Spleen (tissue), 11 donors: Measurements from ENCODE around the gene PCP2. TPM values are rescaled to one million over a fixed set of nuclear protein-coding genes. Genes with fewer than 3 reads are reported as not detected.

Experiments
- DNase-seq: peaks from one replicate; pipeline ENCODE4 v3.0.0-alpha.2; 2020
- H3K27ac ChIP-seq, 8 donors: fragments of 200-600 bp; sonication (generic) in 7 of 8; 1 replicate in 4 of 8; 2 replicates in 4 of 8; pipeline versions ENCODE4 v1.5.0 to v1.8.0; 2016 to 2021; ENCODE audit warnings: inconsistent platforms in 4 of 8, mild to moderate bottlenecking in 4 of 8, moderate library complexity in 1 of 8
- H3K27me3 ChIP-seq, 7 donors: fragments of 200-600 bp; sonication (generic) in 6 of 7; replicated peaks in 1 of 7; 1 replicate in 4 of 7; 2 replicates in 3 of 7; pipeline versions ENCODE4 v1.5.0 to v1.8.0; 2016 to 2021; ENCODE audit warnings: inconsistent platforms in 3 of 7, mild to moderate bottlenecking in 1 of 7
- H3K36me3 ChIP-seq, 6 donors: fragments of 200-600 bp; sonication (generic) in 5 of 6; 1 replicate in 4 of 6; 2 replicates in 2 of 6; pipeline versions ENCODE4 v1.5.0 to v1.8.0; 2016 to 2021; ENCODE audit warnings: inconsistent platforms in 2 of 6
- H3K4me1 ChIP-seq, 6 donors: fragments of 200-600 bp; sonication (generic) in 5 of 6; 1 replicate in 3 of 6; 2 replicates in 3 of 6; pipeline versions ENCODE4 v1.5.0 to v1.8.0; 2016 to 2021; ENCODE audit warnings: inconsistent platforms in 3 of 6
- H3K4me3 ChIP-seq, 8 donors: fragments of 200-600 bp; sonication (generic) in 7 of 8; 1 replicate in 4 of 8; 2 replicates in 4 of 8; pipeline versions ENCODE4 v1.5.0 to v1.8.0; 2016 to 2021; ENCODE audit warnings: inconsistent platforms in 4 of 8, mild to moderate bottlenecking in 4 of 8, moderate library complexity in 2 of 8
- H3K9me3 ChIP-seq, 8 donors: fragments of 200-600 bp; sonication (generic) in 7 of 8; 1 replicate in 4 of 8; 2 replicates in 4 of 8; pipeline versions ENCODE4 v1.5.0 to v1.8.0; 2016 to 2021; ENCODE audit warnings: inconsistent platforms in 4 of 8
- POLR2A ChIP-seq, 3 donors: fragments of 450-650 bp; IDR thresholded peaks; one replicate each; pipeline ENCODE4 v1.5.1; 2017; ENCODE audit warnings: antibody characterized with exemption in 3 of 3, mild to moderate bottlenecking in 1 of 3
- POLR2AphosphoS5 ChIP-seq, 3 donors: sonication (generic); formaldehyde crosslinking; IDR thresholded peaks; one replicate each; pipeline ENCODE4 v1.5.1; 2017; ENCODE audit warnings: antibody characterized with exemption in 3 of 3
- WGBS, 5 donors: extraction: QIAGEN DNeasy Blood & Tissue Kit in 3 of 5; methylation state at CpG; one replicate each; pipeline versions ENCODE4 v1.1.5 to v1.1.7; 2013 to 2018; 5-methylcytosine and 5-hydroxymethylcytosine counted together
- intact Hi-C: fragments of 100-400 bp; cut with DNase I; formaldehyde crosslinking; loops from one replicate; pipeline ENCODE4 v1.15.0; 2023; ENCODE audit warnings: low total_unique reads
- polyA plus RNA-seq, 3 donors: library from polyadenylated mRNA; stranded (reverse); fragments of 200-250 nt; gene quantifications; one replicate each; pipeline ENCODE4 v1.2.1, GENCODE V29; 2013
- total RNA-seq, 7 donors: library from RNA; depleted of rRNA in 3 of 7; stranded (reverse); fragments of >200 nt in 3 of 7; fragmentation: NEBNext Ultra II Directional in 4 of 7; extraction: Animal tissue kit (Norgen Biotek cat#: 25700) in 4 of 7; gene quantifications; one replicate each; pipeline versions ENCODE4 v1.1.0 to v1.2.1, GENCODE V29; 2016 to 2021
- TF ChIP-seq, protein P1 (sequence below), 11 experiments: fragments of 200-600 bp in 7 of 11; fragments of 450-650 bp in 4 of 11; sonication (generic) in 4 of 11; IDR thresholded peaks in 8 of 11; conservative IDR thresholded peaks in 3 of 11; 1 replicate in 7 of 11; 2 replicates in 4 of 11; pipeline versions ENCODE4 v1.4.0 to v1.8.0; 2016 to 2021; ENCODE audit warnings: antibody characterized with exemption in 11 of 11, inconsistent platforms in 4 of 11, mild to moderate bottlenecking in 1 of 11
- donor health status: healthy with polysubstance abuse.
- donor health status: DM: no; HTN: no; CAD: no; lungs with moderate emphysema.
- donor health status: DM: no; HTN: no; CAD: no.
- donor health status: Bipolar disorder and iron deficiency.
- donor health status: healthy.
- donor health status: DM: no; HTN: no; CAD: no.
- donor health status: DM: yes; HTN: yes; CAD: no.

PCP2 gene
- total and polyA plus RNA-seq, 10 donors, result 1.5 to 5.9 (median 2.5) TPM; not detected in 1

DNA sequence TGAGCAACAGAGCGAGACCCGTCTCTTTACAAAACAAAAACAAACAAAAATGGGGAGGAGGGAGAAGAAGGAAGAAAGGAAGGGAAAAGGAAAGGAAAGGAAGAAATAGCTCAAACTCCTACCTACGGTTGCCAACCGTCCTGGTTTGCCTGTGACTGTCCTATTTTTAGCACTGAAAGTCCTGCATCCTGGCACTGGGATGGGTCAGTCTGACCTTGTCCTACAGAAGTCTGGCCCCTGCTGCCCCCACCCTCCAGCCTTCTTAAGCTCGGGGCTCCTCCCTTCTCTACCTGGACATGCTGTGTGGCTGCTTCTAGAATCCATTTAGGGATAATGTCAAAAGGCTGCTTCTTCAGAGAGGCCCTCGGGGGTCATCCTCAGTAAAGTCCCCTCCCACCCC is 2.2 kb upstream of the PCP2 start:
- intact Hi-C loops, result no loop called here
- Histone ChIP-seq H3K36me3 (peaks cover 0 to 44% (median 12%) of the 10 kb centered on the region in 6 donors), H3K9me3 (no peaks in the 10 kb centered on the region), H3K4me1 (peaks cover 12 to 71% (median 46%) of the 10 kb centered on the region in 6 donors), H3K4me3 (peak overlapping the region in 1 of 8 donors; percentile 87), H3K27me3 (peaks cover 0 to 14% (median 0%) of the 10 kb centered on the region in 7 donors), H3K27ac (no peak overlapping the region)
- 55 to 81% (median 64%) methylated on average over 6 of the region's 6 CpGs for WGBS, 5 donors
- TF ChIP-seq, protein P1, sequence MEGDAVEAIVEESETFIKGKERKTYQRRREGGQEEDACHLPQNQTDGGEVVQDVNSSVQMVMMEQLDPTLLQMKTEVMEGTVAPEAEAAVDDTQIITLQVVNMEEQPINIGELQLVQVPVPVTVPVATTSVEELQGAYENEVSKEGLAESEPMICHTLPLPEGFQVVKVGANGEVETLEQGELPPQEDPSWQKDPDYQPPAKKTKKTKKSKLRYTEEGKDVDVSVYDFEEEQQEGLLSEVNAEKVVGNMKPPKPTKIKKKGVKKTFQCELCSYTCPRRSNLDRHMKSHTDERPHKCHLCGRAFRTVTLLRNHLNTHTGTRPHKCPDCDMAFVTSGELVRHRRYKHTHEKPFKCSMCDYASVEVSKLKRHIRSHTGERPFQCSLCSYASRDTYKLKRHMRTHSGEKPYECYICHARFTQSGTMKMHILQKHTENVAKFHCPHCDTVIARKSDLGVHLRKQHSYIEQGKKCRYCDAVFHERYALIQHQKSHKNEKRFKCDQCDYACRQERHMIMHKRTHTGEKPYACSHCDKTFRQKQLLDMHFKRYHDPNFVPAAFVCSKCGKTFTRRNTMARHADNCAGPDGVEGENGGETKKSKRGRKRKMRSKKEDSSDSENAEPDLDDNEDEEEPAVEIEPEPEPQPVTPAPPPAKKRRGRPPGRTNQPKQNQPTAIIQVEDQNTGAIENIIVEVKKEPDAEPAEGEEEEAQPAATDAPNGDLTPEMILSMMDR (IDR thresholded peaks at IDR 0.05 in 8 of 11, conservative IDR thresholded peaks at IDR 0.05 in 3 of 11), result no peak
- TF ChIP-seq POLR2AphosphoS5 (IDR thresholded peaks at IDR 0.05) (no peak), POLR2A (IDR thresholded peaks at IDR 0.05) (no peak)
- DNase-seq, result no peak

DNA sequence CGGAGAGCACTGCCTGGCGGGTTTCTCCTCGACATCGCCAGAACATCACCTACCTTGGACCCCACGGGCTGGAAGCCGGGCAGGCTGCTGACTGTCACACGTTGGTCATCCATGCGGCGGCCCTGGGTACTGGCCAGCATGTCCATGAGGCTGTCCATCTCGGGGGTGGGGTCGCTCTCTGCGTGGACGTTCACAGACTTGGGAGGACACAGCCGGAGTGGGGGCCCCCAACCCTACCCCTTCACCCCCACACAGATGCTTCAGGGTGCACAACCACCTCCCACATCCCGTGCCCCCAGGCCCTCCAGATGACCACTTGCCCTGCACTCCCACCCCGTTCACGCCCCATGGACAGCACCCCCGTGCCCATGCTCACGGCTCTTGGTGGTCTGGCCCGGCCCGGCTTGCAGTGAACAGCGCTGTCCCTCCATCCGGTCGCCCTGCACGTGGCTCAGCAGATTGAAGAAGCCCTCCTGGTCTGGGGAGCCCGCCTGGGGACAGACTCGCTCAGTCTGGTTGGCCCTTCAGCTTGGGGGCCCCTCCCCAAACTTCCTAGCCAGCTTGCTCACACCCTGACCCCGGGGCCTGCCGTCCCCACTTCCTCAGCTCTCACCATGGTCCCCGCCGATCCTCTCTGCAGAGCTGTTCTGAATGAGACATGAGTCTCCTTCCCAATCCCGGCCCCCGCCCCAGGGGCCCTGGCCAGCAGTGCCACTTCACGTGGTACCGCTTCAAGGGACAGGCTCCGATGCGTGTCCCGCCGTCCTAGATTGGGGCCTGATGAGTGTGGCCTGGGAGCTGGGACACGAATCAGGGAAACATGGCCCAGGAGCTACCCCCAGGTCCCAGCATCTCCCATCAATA is 947 bp downstream of the PCP2 start:
- Histone ChIP-seq H3K9me3 (no peaks in the 10 kb centered on the region), H3K27me3 (peaks cover 0 to 14% (median 0%) of the 10 kb centered on the region in 7 donors), H3K4me1 (peaks cover 27 to 66% (median 51%) of the 10 kb centered on the region in 6 donors), H3K27ac (no peak overlapping the region), H3K4me3 (no peak overlapping the region), H3K36me3 (peaks cover 0 to 25% (median 12%) of the 10 kb centered on the region in 6 donors)
- TF ChIP-seq POLR2AphosphoS5 (IDR thresholded peaks at IDR 0.05) (peak in 1 of 3 donors; percentile 43), POLR2A (IDR thresholded peaks at IDR 0.05) (no peak)
- no peak for DNase-seq
- intact Hi-C loops, result no loop called here
- WGBS, 5 donors, result 92 to 96% (median 93%) methylated on average over 18 to 40 of the region's 40 CpGs

DNA sequence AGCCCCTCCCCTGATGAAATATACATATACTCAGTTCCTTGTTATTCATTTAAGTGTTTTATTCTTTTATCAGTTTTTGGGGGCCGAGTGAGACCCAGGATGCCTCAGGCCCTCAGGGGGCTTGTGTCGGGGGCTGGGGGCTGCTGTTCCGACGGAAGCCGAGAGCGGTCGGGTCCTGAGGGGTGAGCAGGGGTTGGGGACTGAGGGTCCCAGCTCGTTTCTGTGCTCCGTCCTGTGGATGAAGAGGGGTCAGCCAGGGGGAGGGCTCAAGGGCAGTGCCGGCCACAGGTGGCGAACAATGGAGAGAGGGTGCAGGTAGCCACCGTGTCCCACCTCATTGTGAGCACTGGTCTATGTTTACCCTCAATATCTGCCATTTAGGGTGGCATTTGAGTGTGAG is 1.9 kb downstream of the PCP2 start:
- H3K4me3 ChIP-seq, result no peak overlapping the region
- peaks cover 0 to 35% (median 16%) of the 10 kb centered on the region in 6 donors for H3K36me3 ChIP-seq
- no peak overlapping the region for H3K27ac ChIP-seq
- intact Hi-C loops, result no loop called here
- TF ChIP-seq POLR2A (IDR thresholded peaks at IDR 0.05) (no peak), POLR2AphosphoS5 (IDR thresholded peaks at IDR 0.05) (no peak)
- TF ChIP-seq, protein P1 (IDR thresholded peaks at IDR 0.05 in 8 of 11, conservative IDR thresholded peaks at IDR 0.05 in 3 of 11), result no peak
- WGBS, 5 donors, result 88 to 94% (median 93%) methylated on average over 11 to 12 of the region's 12 CpGs
- peaks cover 26 to 67% (median 49%) of the 10 kb centered on the region in 6 donors for H3K4me1 ChIP-seq
- no peak for DNase-seq
- no peaks in the 10 kb centered on the region for H3K9me3 ChIP-seq
- H3K27me3 ChIP-seq, result peaks cover 0 to 4% (median 0%) of the 10 kb centered on the region in 7 donors

DNA sequence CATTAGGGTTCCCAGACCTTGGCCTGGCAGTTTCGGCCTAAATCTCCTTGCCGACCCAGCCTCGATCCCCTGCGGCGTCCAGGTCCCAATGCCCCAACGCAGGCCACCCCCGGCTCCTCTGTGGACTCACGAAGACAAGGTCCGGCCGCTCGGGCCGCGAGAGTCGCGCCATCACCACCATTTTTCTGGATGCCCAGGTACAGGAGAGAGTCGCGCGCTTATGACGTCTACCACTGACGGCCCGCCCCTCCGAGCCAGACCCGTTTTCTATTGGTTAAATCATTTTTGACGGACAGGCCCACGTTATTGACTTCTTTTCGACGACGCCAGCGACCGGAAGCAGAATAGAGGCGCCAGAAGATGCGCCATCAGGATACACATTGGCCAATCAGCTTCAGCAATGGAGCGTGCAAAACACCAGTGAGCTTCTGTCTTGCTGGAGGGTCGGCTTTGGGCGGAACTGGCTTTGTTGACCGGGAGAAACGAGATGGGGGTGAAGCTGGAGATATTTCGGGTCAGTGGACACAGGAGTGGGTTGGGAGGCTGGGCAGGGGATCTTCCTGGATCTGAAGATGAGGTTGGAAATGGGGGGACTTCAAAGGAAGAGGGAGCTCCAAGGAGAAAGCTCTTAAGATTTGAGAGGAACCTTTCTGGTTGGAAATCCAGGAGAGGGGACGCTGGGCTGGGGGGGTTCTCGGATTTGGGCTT is 4.0 kb downstream of the PCP2 start, which contains the start of the genes PET100 and XAB2:
Gene PET100 (plus strand): TSS at position 447 of the 708 bp plus-strand sequence. CDS start 41 bp downstream, at position 488.
Gene XAB2 (minus strand): TSS at position 199 of the 708 bp plus-strand sequence. CDS start 18 bp downstream, at position 181.
- DNase-seq, result peak; percentile 95
- TF ChIP-seq, protein P1 (IDR thresholded peaks at IDR 0.05 in 8 of 11, conservative IDR thresholded peaks at IDR 0.05 in 3 of 11), result peak in 1 of 11 experiments; percentile 14
- peak; percentile 89 to 95 (median 91) for TF ChIP-seq POLR2AphosphoS5 (IDR thresholded peaks at IDR 0.05)
- no peak for TF ChIP-seq POLR2A (IDR thresholded peaks at IDR 0.05)
- H3K27ac ChIP-seq, result peak within 1 kb of the TSS; percentile 78 to 94 (median 90)
- H3K4me1 ChIP-seq, result peaks cover 23 to 57% (median 40%) of the 10 kb centered on the region in 6 donors
- no peaks in the 10 kb centered on the region for H3K9me3 ChIP-seq
- 0 to 1% (median 0%) methylated on average over 24 to 40 of the region's 40 CpGs for WGBS, 5 donors
- H3K27me3 ChIP-seq, result no peaks in the 10 kb centered on the region
- H3K36me3 ChIP-seq, result peaks cover 0 to 56% (median 36%) of the 10 kb centered on the region in 6 donors
- intact Hi-C loops, result no loop called here
- peak within 1 kb of the TSS; percentile 85 to 100 (median 94) for H3K4me3 ChIP-seq
